ENCODE results near the gene SMAD6. TPM values are rescaled to one million over a fixed set of nuclear protein-coding genes. Genes with fewer than 3 reads are reported as not detected.

The SMAD6 gene
- total and polyA plus RNA-seq, 2 experiments from 2014 or later = 1.6 to 15.7 TPM

DNA sequence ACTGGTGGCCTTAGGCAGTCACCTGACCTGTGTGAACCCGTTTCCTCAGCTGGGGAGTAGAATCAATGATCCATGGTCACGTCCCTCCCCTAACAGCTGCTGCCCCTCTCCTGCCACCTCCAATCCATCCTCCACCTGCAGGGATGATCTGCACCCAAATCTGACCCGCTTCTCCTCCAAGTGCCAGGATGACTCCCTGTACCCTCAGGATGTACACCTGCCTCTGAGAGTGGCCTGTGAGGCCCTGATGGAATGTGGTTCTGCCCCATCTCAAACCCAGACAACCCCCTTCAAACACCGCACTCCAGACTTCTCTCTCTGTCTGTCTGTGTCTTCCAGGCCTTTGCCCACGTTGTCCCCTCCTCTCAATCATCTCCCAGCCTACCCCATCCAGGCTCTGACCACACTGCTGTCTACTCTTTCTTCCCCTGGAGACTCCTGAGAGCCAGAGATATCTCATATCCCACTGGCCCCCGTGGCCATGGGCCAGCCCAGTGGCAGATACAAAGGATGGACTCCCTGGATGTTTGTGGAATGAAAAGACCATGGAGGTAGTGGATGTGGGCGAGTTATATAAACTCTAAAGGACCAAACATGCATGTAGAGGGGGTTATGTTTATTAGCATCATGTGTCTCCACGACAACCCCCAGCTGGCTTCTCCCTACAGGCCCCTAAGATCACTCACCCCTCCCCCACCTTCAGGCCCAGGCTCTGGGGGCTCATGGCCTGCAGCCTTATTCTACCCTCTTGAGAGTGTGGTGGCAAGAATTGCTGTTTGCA, 84.9 kb downstream of the SMAD6 start:
- ATAC-seq = no peak
- Mint-ChIP-seq H3K36me3 (ENCODE audit: low read depth) (no peaks in the 10 kb centered on the region), H3K4me1 (0 out of 3 replicates have a peak, but pooled peaks cover 4% of the 10 kb centered on the region), H3K4me3 (no peak overlapping the region), H3K9me3 (no peaks in the 10 kb centered on the region), H3K27me3 (ENCODE audit: insufficient read depth, low read depth, poor library complexity) (peaks cover 11% of the 10 kb centered on the region), H3K27ac (no peak overlapping the region)
- Histone ChIP-seq H3F3A (replicated peaks; ENCODE audit: low read depth) (no peaks in the 10 kb centered on the region), H3K79me2 (replicated peaks; ENCODE audit: insufficient read depth) (no peaks in the 10 kb centered on the region), H3K36me3 (ENCODE audit: insufficient read depth) (no peaks in the 10 kb centered on the region), H3K4me3 (no peak overlapping the region), H3K4me1 (ENCODE audit: insufficient read depth) (no peaks in the 10 kb centered on the region), H2AFZ (no peak overlapping the region), H3K27me3 (ENCODE audit: insufficient read depth) (no peaks in the 10 kb centered on the region), H3K9me2 (ENCODE audit: insufficient read depth) (no peaks in the 10 kb centered on the region), H3K4me2 (no peak overlapping the region), H4K20me1 (replicated peaks; ENCODE audit: insufficient read depth) (no peaks in the 10 kb centered on the region), H3K27ac (ENCODE audit: low read depth) (no peak overlapping the region)
- TF ChIP-seq EZH2phosphoT487 (IDR thresholded peaks at IDR 0.05; ENCODE audit: unreplicated experiment) (no peak), ZNF114 (CRISPR knock-in tag; IDR thresholded peaks at IDR 0.05) (no peak), STAT1 (IDR thresholded peaks at IDR 0.05; ENCODE audit: unreplicated experiment) (no peak), CREB1 (CRISPR knock-in tag; IDR thresholded peaks at IDR 0.05; ENCODE audit: low read depth) (no peak), ZNF331 (CRISPR knock-in tag; IDR thresholded peaks at IDR 0.05; ENCODE audit: low read depth) (no peak)
- TF ChIP-seq, protein P1, sequence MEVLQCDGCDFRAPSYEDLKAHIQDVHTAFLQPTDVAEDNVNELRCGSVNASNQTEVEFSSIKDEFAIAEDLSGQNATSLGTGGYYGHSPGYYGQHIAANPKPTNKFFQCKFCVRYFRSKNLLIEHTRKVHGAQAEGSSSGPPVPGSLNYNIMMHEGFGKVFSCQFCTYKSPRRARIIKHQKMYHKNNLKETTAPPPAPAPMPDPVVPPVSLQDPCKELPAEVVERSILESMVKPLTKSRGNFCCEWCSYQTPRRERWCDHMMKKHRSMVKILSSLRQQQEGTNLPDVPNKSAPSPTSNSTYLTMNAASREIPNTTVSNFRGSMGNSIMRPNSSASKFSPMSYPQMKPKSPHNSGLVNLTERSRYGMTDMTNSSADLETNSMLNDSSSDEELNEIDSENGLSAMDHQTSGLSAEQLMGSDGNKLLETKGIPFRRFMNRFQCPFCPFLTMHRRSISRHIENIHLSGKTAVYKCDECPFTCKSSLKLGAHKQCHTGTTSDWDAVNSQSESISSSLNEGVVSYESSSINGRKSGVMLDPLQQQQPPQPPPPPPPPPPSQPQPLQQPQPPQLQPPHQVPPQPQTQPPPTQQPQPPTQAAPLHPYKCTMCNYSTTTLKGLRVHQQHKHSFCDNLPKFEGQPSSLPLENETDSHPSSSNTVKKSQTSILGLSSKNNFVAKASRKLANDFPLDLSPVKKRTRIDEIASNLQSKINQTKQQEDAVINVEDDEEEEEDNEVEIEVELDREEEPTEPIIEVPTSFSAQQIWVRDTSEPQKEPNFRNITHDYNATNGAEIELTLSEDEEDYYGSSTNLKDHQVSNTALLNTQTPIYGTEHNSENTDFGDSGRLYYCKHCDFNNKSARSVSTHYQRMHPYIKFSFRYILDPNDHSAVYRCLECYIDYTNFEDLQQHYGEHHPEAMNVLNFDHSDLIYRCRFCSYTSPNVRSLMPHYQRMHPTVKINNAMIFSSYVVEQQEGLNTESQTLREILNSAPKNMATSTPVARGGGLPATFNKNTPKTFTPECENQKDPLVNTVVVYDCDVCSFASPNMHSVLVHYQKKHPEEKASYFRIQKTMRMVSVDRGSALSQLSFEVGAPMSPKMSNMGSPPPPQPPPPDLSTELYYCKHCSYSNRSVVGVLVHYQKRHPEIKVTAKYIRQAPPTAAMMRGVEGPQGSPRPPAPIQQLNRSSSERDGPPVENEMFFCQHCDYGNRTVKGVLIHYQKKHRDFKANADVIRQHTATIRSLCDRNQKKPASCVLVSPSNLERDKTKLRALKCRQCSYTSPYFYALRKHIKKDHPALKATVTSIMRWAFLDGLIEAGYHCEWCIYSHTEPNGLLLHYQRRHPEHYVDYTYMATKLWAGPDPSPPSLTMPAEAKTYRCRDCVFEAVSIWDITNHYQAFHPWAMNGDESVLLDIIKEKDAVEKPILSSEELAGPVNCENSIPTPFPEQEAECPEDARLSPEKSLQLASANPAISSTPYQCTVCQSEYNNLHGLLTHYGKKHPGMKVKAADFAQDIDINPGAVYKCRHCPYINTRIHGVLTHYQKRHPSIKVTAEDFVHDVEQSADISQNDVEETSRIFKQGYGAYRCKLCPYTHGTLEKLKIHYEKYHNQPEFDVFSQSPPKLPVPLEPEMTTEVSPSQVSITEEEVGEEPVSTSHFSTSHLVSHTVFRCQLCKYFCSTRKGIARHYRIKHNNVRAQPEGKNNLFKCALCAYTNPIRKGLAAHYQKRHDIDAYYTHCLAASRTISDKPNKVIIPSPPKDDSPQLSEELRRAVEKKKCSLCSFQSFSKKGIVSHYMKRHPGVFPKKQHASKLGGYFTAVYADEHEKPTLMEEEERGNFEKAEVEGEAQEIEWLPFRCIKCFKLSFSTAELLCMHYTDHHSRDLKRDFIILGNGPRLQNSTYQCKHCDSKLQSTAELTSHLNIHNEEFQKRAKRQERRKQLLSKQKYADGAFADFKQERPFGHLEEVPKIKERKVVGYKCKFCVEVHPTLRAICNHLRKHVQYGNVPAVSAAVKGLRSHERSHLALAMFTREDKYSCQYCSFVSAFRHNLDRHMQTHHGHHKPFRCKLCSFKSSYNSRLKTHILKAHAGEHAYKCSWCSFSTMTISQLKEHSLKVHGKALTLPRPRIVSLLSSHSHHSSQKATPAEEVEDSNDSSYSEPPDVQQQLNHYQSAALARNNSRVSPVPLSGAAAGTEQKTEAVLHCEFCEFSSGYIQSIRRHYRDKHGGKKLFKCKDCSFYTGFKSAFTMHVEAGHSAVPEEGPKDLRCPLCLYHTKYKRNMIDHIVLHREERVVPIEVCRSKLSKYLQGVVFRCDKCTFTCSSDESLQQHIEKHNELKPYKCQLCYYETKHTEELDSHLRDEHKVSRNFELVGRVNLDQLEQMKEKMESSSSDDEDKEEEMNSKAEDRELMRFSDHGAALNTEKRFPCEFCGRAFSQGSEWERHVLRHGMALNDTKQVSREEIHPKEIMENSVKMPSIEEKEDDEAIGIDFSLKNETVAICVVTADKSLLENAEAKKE (CRISPR knock-in tag; IDR thresholded peaks at IDR 0.05) = no peak
- TF ChIP-seq, protein P2, sequence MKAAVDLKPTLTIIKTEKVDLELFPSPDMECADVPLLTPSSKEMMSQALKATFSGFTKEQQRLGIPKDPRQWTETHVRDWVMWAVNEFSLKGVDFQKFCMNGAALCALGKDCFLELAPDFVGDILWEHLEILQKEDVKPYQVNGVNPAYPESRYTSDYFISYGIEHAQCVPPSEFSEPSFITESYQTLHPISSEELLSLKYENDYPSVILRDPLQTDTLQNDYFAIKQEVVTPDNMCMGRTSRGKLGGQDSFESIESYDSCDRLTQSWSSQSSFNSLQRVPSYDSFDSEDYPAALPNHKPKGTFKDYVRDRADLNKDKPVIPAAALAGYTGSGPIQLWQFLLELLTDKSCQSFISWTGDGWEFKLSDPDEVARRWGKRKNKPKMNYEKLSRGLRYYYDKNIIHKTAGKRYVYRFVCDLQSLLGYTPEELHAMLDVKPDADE (IDR thresholded peaks at IDR 0.05) = no peak
- TF ChIP-seq, protein P3, sequence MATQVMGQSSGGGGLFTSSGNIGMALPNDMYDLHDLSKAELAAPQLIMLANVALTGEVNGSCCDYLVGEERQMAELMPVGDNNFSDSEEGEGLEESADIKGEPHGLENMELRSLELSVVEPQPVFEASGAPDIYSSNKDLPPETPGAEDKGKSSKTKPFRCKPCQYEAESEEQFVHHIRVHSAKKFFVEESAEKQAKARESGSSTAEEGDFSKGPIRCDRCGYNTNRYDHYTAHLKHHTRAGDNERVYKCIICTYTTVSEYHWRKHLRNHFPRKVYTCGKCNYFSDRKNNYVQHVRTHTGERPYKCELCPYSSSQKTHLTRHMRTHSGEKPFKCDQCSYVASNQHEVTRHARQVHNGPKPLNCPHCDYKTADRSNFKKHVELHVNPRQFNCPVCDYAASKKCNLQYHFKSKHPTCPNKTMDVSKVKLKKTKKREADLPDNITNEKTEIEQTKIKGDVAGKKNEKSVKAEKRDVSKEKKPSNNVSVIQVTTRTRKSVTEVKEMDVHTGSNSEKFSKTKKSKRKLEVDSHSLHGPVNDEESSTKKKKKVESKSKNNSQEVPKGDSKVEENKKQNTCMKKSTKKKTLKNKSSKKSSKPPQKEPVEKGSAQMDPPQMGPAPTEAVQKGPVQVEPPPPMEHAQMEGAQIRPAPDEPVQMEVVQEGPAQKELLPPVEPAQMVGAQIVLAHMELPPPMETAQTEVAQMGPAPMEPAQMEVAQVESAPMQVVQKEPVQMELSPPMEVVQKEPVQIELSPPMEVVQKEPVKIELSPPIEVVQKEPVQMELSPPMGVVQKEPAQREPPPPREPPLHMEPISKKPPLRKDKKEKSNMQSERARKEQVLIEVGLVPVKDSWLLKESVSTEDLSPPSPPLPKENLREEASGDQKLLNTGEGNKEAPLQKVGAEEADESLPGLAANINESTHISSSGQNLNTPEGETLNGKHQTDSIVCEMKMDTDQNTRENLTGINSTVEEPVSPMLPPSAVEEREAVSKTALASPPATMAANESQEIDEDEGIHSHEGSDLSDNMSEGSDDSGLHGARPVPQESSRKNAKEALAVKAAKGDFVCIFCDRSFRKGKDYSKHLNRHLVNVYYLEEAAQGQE (IDR thresholded peaks at IDR 0.05; ENCODE audit: unreplicated experiment) = no peak
- no peak for DNase-seq (ENCODE audit: low spot score)
